HepG2 (cell line): ENCODE measurements around the gene ATP13A2. TPM values are rescaled to one million over a fixed set of nuclear protein-coding genes. Genes with fewer than 3 reads are reported as not detected.

Experiments used
- ATAC-seq: fragments of 200-7000 bp; cut with Tn5 transposase; 3 replicates; pipeline ENCODE4 v1.9.1; 2020; ENCODE audit warnings: mild to moderate bottlenecking, moderate library complexity
- BruUV-seq: library from RNA; stranded (reverse); fragments of 400-500 nt; replicated peaks from 2 replicates; lab custom pipeline; 2021; lab: Mats Ljungman, UMichigan
- CTCF ChIA-PET: fragments of 300-600 bp; formaldehyde crosslinking; extraction: SDS; loops from one replicate; lab custom pipeline; 2021; ENCODE audit warnings: low total read pairs, inconsistent platforms, low intra/inter-chr PET ratio; lab: Yijun Ruan, JAX
- POLR2A ChIA-PET: fragments of 350-600 bp; sonication (Branson Sonifier 250); formaldehyde crosslinking; loops from one replicate; lab custom pipeline; 2020; ENCODE audit warnings: antibody characterized with exemption, inconsistent platforms; lab: Yijun Ruan, JAX
- DNase-seq: peaks from one replicate; pipeline ENCODE4 v3.0.0-alpha.2; 2015; ENCODE audit warnings: low spot score
- FAIRE-seq: peaks from 3 replicates; lab custom pipeline; 2011; peaks lifted over from hg19 to GRCh38; lab: Jason Lieb, UNC
- H2AFZ ChIP-seq: one replicate; pipeline ENCODE4 v1.6.1; 2011; ENCODE audit warnings: low read length, inconsistent platforms
- H3K27ac ChIP-seq: fragments of 300-600 bp; 3 replicates; pipeline ENCODE4 v1.8.0; 2011; ENCODE audit warnings: mixed run types, mild to moderate bottlenecking, mixed read lengths, low read length, inconsistent platforms; ENCODE audit not compliant: insufficient read depth; ENCODE audit errors: extremely low read length
- H3K27me3 ChIP-seq, 2 experiments: fragments of 200-600 bp in 1 of 2; 2 replicates in 1 of 2; 3 replicates in 1 of 2; pipeline versions ENCODE4 v1.6.0 to v1.8.0; 2011; ENCODE audit warnings: low read length in 2 of 2, mild to moderate bottlenecking in 2 of 2, moderate library complexity in 2 of 2, inconsistent platforms in 1 of 2; ENCODE audit not compliant: insufficient read depth in 2 of 2, control insufficient read depth in 1 of 2
- H3K36me3 ChIP-seq, 2 experiments: fragments of 200-600 bp in 1 of 2; replicated peaks in 1 of 2; 2 replicates in 1 of 2; 3 replicates in 1 of 2; pipeline versions ENCODE4 v1.5.1 to v1.8.0; 2011; ENCODE audit warnings: low read length in 2 of 2, inconsistent platforms in 1 of 2; ENCODE audit not compliant: insufficient read depth in 2 of 2, control insufficient read depth in 1 of 2
- H3K4me1 ChIP-seq: 2 replicates; pipeline ENCODE4 v1.5.1; 2012; ENCODE audit warnings: low read length, inconsistent platforms; ENCODE audit not compliant: insufficient read depth
- H3K4me2 ChIP-seq: 2 replicates; pipeline ENCODE4 v1.6.0; 2011; ENCODE audit warnings: low read depth, low read length, inconsistent platforms
- H3K4me3 ChIP-seq, 3 experiments: fragments of 200-600 bp in 1 of 3; sonication (generic), shearing (Covaris generic) in 1 of 3; replicated peaks in 1 of 3; 2 replicates each; pipeline ENCODE4 v1.5.1; 2011 to 2016; ENCODE audit warnings: low read length in 3 of 3, inconsistent platforms in 2 of 3, low read depth in 2 of 3, mild to moderate bottlenecking in 2 of 3, control low read depth in 1 of 3, mixed read lengths in 1 of 3; ENCODE audit not compliant: insufficient read depth in 1 of 3
- H3K79me2 ChIP-seq: one replicate; pipeline ENCODE4 v1.6.1; 2011; ENCODE audit warnings: low read length, inconsistent platforms; ENCODE audit not compliant: insufficient read depth
- H3K9ac ChIP-seq: 2 replicates; pipeline ENCODE4 v1.6.0; 2011; ENCODE audit warnings: mild to moderate bottlenecking, low read depth, low read length, inconsistent platforms; ENCODE audit not compliant: insufficient read depth
- H3K9me3 ChIP-seq: 2 replicates; pipeline ENCODE4 v1.5.1; 2012; ENCODE audit warnings: mild to moderate bottlenecking, low read length
- H4K20me1 ChIP-seq: 2 replicates; pipeline ENCODE4 v1.6.0; 2011; ENCODE audit warnings: inconsistent platforms, mild to moderate bottlenecking, low read length, moderate library complexity; ENCODE audit not compliant: insufficient read depth
- ARID2 ChIP-seq: sonication (generic); formaldehyde crosslinking; IDR thresholded peaks from 2 replicates; pipeline ENCODE4 v1.8.1; 2022; ENCODE audit warnings: mild to moderate bottlenecking, missing genetic modification reagents, borderline replicate concordance
- CHD2 ChIP-seq: IDR thresholded peaks from 2 replicates; pipeline ENCODE4 v1.6.1; 2011; ENCODE audit warnings: low read depth, low read length, improper control_type of control experiment
- NFRKB ChIP-seq: fragments of 450-650 bp; IDR thresholded peaks from 2 replicates; pipeline ENCODE4 v1.6.1; 2017
- ZNF331 ChIP-seq: sonication (generic); formaldehyde crosslinking; IDR thresholded peaks from 2 replicates; pipeline ENCODE4 v1.4.0; 2020; ENCODE audit warnings: missing genetic modification reagents
- ZNF550 ChIP-seq: sonication (generic); formaldehyde crosslinking; IDR thresholded peaks from 2 replicates; pipeline ENCODE4 v1.4.0; 2020; ENCODE audit warnings: mild to moderate bottlenecking, missing genetic modification reagents, borderline replicate concordance
- ZNF589 ChIP-seq: sonication (generic); formaldehyde crosslinking; conservative IDR thresholded peaks from 2 replicates; pipeline ENCODE4 v1.8.0; 2022; ENCODE audit warnings: mild to moderate bottlenecking, moderate library complexity, missing genetic modification reagents
- ZNF615 ChIP-seq: sonication (generic); formaldehyde crosslinking; IDR thresholded peaks from 2 replicates; pipeline ENCODE4 v1.5.0; 2020; ENCODE audit warnings: mild to moderate bottlenecking, missing genetic modification reagents, borderline replicate concordance
- WGBS: methylation state at CpG from one replicate; pipeline ENCODE4 v1.1.6; 2017; ENCODE audit warnings: low lambda C conversion rate; 5-methylcytosine and 5-hydroxymethylcytosine counted together
- in situ Hi-C: cut with HindIII; loops from 2 replicates; pipeline ENCODE4 v1.10.0; 2017; ENCODE audit warnings: low pct_unique_long_range_greater_than_20kb; ENCODE audit not compliant: extremely low pct_ligation_motif_present
- intact Hi-C: fragments of 100-400 bp; cut with micrococcal nuclease; formaldehyde crosslinking; loops from one replicate; pipeline ENCODE4 v1.10.0; 2022; ENCODE audit not compliant: unreplicated experiment
- polyA plus RNA-seq, 8 experiments: library from polyadenylated mRNA; depleted of rRNA in 3 of 8; stranded (reverse) in 7 of 8; unstranded in 1 of 8; fragments of >200 nt; fragmentation: Illumina TruSeq in 4 of 8; extraction: Trizol in 4 of 8; gene quantifications; 2 replicates each; pipeline versions ENCODE4 v1.2.1 to v1.2.3, GENCODE V29; 2011 to 2016; ENCODE audit warnings: low read depth in 4 of 8, missing spikeins in 1 of 8, mixed read lengths in 1 of 8; ENCODE audit not compliant: insufficient read depth in 1 of 8
- total RNA-seq, 5 experiments: library from RNA; depleted of rRNA; stranded (reverse); fragments of >200 nt; fragmentation: Illumina TruSeq; extraction: Trizol; gene quantifications; 2 replicates each; pipeline ENCODE4 v1.2.3, GENCODE V29; 2016; ENCODE audit warnings: low read depth in 1 of 5
- TF ChIP-seq, protein P1 (sequence below): IDR thresholded peaks from 2 replicates; pipeline ENCODE4 v1.6.1; 2016; ENCODE audit warnings: missing compliant biosample characterization, missing genetic modification reagents, borderline replicate concordance

The ATP13A2 gene
- total and polyA plus RNA-seq, 2 of the 13 experiments (the other 11 are each of a cell fraction or from before 2014, with no cell fraction given): 13.2 to 16.2 TPM

DNA sequence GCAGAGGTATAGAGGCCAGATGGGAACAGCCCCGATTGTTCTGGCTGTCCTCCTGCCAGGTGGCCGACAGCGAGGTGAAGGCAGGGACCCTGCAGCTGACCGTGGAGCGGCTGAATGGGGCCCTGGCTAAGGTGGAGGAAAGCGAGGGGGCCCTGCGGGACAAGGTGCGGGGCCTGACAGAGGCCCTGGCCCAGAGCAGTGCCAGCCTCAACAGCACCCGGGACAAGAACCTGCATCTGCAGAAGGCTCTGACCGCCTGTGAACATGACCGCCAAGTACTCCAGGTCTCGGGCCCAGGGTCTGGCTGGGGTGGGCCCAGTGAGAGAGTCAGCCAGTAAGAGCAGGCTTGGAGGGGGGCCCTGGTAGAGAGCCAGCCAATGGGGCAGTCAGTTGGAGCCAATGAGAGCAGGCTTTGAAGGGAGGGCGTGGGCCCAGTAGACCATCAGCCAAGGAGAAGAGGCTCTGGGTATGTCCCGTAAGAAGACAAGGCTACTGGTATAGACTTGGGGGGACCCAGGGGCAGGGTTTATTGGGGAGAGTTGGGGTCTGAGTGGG lies 42.6 kb downstream of the ATP13A2 start:
- Histone ChIP-seq H4K20me1 (no peaks in the 10 kb centered on the region; the same call in 1 of the 2 replicates), H3K9ac (no peak overlapping the region), H3K4me3 (no peak overlapping the region), H3K9me3 (no peaks in the 10 kb centered on the region), H3K27me3 (peaks cover 1 to 4% of the 10 kb centered on the region in 2 experiments; a peak in 2 of 5 replicates), H3K27ac (no peak overlapping the region), H3K4me1 (no peaks in the 10 kb centered on the region), H3K4me2 (no peak overlapping the region), H3K79me2 (no peaks in the 10 kb centered on the region), H2AFZ (no peak overlapping the region), H3K36me3 (no peaks in the 10 kb centered on the region)
- ChIA-PET CTCF (no interaction called here), POLR2A (no interaction called here)
- ATAC-seq (no peak), DNase-seq (no peak), FAIRE-seq (no peak)
- WGBS: 65% methylated on average over 6 of the region's 14 CpGs
- BruUV-seq: no TSS peak
- TF ChIP-seq ZNF589 (CRISPR knock-in tag): no peak
- TF ChIP-seq NFRKB: no peak
- no peak for TF ChIP-seq ZNF331 (CRISPR knock-in tag)
- TF ChIP-seq ZNF550 (CRISPR knock-in tag): no peak
- TF ChIP-seq ARID2: no peak
- no peak for TF ChIP-seq CHD2
- TF ChIP-seq, protein P1, sequence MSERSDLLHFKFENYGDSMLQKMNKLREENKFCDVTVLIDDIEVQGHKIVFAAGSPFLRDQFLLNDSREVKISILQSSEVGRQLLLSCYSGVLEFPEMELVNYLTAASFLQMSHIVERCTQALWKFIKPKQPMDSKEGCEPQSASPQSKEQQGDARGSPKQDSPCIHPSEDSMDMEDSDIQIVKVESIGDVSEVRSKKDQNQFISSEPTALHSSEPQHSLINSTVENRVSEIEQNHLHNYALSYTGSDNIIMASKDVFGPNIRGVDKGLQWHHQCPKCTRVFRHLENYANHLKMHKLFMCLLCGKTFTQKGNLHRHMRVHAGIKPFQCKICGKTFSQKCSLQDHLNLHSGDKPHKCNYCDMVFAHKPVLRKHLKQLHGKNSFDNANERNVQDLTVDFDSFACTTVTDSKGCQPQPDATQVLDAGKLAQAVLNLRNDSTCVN: no peak
- no peak for TF ChIP-seq ZNF615 (CRISPR knock-in tag)
- intact Hi-C loops: no loop called here
- in situ Hi-C loops: loop anchor here (25.0 kb wide), 1 partner anchor 268 kb away; the partner anchor contains the start of gene PADI3
